Measurements from ENCODE around the gene MTRF1L.
"Not testable (repeated sequence)": the region's sequence is repeated elsewhere in the genome, so short reads cannot be mapped to it uniquely, and the experiment has no call there.

MTRF1L gene

GRCh38 chr6:152966168-152966894, 36.2 kb downstream of the MTRF1L start:
- DNase-seq, result not testable (repeated sequence)

GRCh38 chr6:152959333-152959732, 43.2 kb downstream of the MTRF1L start:
- no peak for DNase-seq

GRCh38 chr6:152957796-152958195, 44.7 kb downstream of the MTRF1L start:
- no peak for DNase-seq

- DNase-seq, result no peak
These were observed 48.1 kb downstream of the MTRF1L start for GRCh38 chr6:152954443-152954842.

- DNase-seq, result no peak
These were observed 49.5 kb downstream of the MTRF1L start for GRCh38 chr6:152952866-152953509.

GRCh38 chr6:152952045-152952444, 50.5 kb downstream of the MTRF1L start:
- no peak for DNase-seq

GRCh38 chr6:152950240-152950639, 52.3 kb downstream of the MTRF1L start:
- no peak for DNase-seq

- no peak for DNase-seq
These were observed 54.2 kb downstream of the MTRF1L start for GRCh38 chr6:152948150-152948768.

GRCh38 chr6:152946995-152947394, 55.5 kb downstream of the MTRF1L start:
- DNase-seq, result no peak

GRCh38 chr6:152946484-152946883, 56.0 kb downstream of the MTRF1L start:
- DNase-seq, result no peak

- no peak for DNase-seq
These were observed 59.1 kb downstream of the MTRF1L start for GRCh38 chr6:152943260-152943897.

GRCh38 chr6:152942319-152942869, 60.1 kb downstream of the MTRF1L start:
- no peak for DNase-seq

GRCh38 chr6:152941746-152942145, 60.8 kb downstream of the MTRF1L start:
- no peak for DNase-seq
